HepG2 (cell line): ENCODE results near the gene GDF11. TPM values are rescaled to one million over a fixed set of nuclear protein-coding genes. Genes with fewer than 3 reads are reported as not detected.

Experiments used
- CSRNP1 ChIP-seq: sonication (generic); formaldehyde crosslinking; IDR thresholded peaks from 2 replicates; pipeline ENCODE4 v1.8.1; 2023; ENCODE audit warnings: mild to moderate bottlenecking, missing genetic modification reagents
- EED ChIP-seq: sonication (generic); formaldehyde crosslinking; IDR thresholded peaks from 2 replicates; pipeline ENCODE4 v1.5.0; 2020; ENCODE audit warnings: mild to moderate bottlenecking, missing genetic modification reagents
- EP300 ChIP-seq, 3 experiments: sonication (generic) in 1 of 3; formaldehyde crosslinking in 1 of 3; IDR thresholded peaks; 2 replicates each; pipeline versions ENCODE4 v1.5.1 to v1.6.1; 2011 to 2020; ENCODE audit warnings: low read depth in 2 of 3, low read length in 2 of 3, borderline replicate concordance in 1 of 3, improper control_type of control experiment in 1 of 3, mild to moderate bottlenecking in 1 of 3, missing genetic modification reagents in 1 of 3, moderate library complexity in 1 of 3
- EZH2 ChIP-seq: conservative IDR thresholded peaks from 2 replicates; pipeline ENCODE4 v1.6.1; 2012; ENCODE audit warnings: mild to moderate bottlenecking, low read depth, low read length, moderate library complexity
- FLYWCH1 ChIP-seq: sonication (generic); formaldehyde crosslinking; IDR thresholded peaks from 2 replicates; pipeline ENCODE4 v1.8.1; 2023; ENCODE audit warnings: mild to moderate bottlenecking, missing genetic modification reagents
- HES4 ChIP-seq: sonication (generic); formaldehyde crosslinking; IDR thresholded peaks from 2 replicates; pipeline ENCODE4 v1.9.0; 2021; ENCODE audit warnings: mild to moderate bottlenecking, missing genetic modification reagents, borderline replicate concordance
- HMG20B ChIP-seq: conservative IDR thresholded peaks from 2 replicates; pipeline ENCODE4 v1.6.1; 2016; ENCODE audit warnings: missing genetic modification reagents, missing compliant biosample characterization
- KDM5B ChIP-seq: sonication (generic); formaldehyde crosslinking; IDR thresholded peaks from 2 replicates; pipeline ENCODE4 v1.4.0; 2020; ENCODE audit warnings: missing genetic modification reagents, mild to moderate bottlenecking, borderline replicate concordance
- KLF12 ChIP-seq: sonication (generic); formaldehyde crosslinking; IDR thresholded peaks from 2 replicates; pipeline ENCODE4 v1.4.0; 2020; ENCODE audit warnings: missing genetic modification reagents, borderline replicate concordance
- PBX3 ChIP-seq: sonication (generic); formaldehyde crosslinking; IDR thresholded peaks from 2 replicates; pipeline ENCODE4 v1.8.1; 2023; ENCODE audit warnings: missing genetic modification reagents, inconsistent platforms, borderline replicate concordance
- PITX1 ChIP-seq: sonication (generic); formaldehyde crosslinking; IDR thresholded peaks from 2 replicates; pipeline ENCODE4 v1.5.1; 2020; ENCODE audit warnings: mild to moderate bottlenecking, missing genetic modification reagents
- POLR2G ChIP-seq: fragments of 200-400 bp; formaldehyde crosslinking; IDR thresholded peaks from 2 replicates; pipeline ENCODE4 v1.6.1; 2018; ENCODE audit warnings: mild to moderate bottlenecking, low read depth, low read length, moderate library complexity
- RCOR2 ChIP-seq: IDR thresholded peaks from 2 replicates; pipeline ENCODE4 v1.6.1; 2016; ENCODE audit warnings: missing biosample characterization, missing genetic modification reagents
- TGIF2 ChIP-seq: IDR thresholded peaks from 2 replicates; pipeline ENCODE4 v1.6.1; 2016; ENCODE audit warnings: control low read depth, missing compliant biosample characterization
- YEATS2 ChIP-seq: sonication (generic); formaldehyde crosslinking; IDR thresholded peaks from 2 replicates; pipeline ENCODE4 v1.4.0; 2020; ENCODE audit warnings: missing genetic modification reagents, borderline replicate concordance
- ZHX2 ChIP-seq, 2 experiments: sonication (generic) in 1 of 2; formaldehyde crosslinking in 1 of 2; IDR thresholded peaks; 2 replicates each; pipeline versions ENCODE4 v1.6.1 to v1.9.0; 2014 to 2022; ENCODE audit warnings: antibody characterized with exemption in 1 of 2, borderline replicate concordance in 1 of 2, inconsistent platforms in 1 of 2, low read depth in 1 of 2, missing genetic modification reagents in 1 of 2
- ZNF160 ChIP-seq: sonication (generic); formaldehyde crosslinking; IDR thresholded peaks from 2 replicates; pipeline ENCODE4 v1.8.0; 2022; ENCODE audit warnings: mild to moderate bottlenecking, inconsistent platforms, missing genetic modification reagents
- ZNF180 ChIP-seq: sonication (generic); formaldehyde crosslinking; IDR thresholded peaks from 2 replicates; pipeline ENCODE4 v1.4.0; 2020; ENCODE audit warnings: low read depth, missing genetic modification reagents, borderline replicate concordance
- ZNF510 ChIP-seq: sonication (generic); formaldehyde crosslinking; IDR thresholded peaks from 2 replicates; pipeline ENCODE4 v1.4.0; 2020; ENCODE audit warnings: low read depth, mild to moderate bottlenecking, missing genetic modification reagents
- ZNF768 ChIP-seq: sonication (generic); formaldehyde crosslinking; IDR thresholded peaks from 2 replicates; pipeline ENCODE4 v1.4.0; 2020; ENCODE audit warnings: missing genetic modification reagents
- polyA plus RNA-seq, 8 experiments: library from polyadenylated mRNA; depleted of rRNA in 3 of 8; stranded (reverse) in 7 of 8; unstranded in 1 of 8; fragments of >200 nt; fragmentation: Illumina TruSeq in 4 of 8; extraction: Trizol in 4 of 8; gene quantifications; 2 replicates each; pipeline versions ENCODE4 v1.2.1 to v1.2.3, GENCODE V29; 2011 to 2016; ENCODE audit warnings: low read depth in 4 of 8, missing spikeins in 1 of 8, mixed read lengths in 1 of 8; ENCODE audit not compliant: insufficient read depth in 1 of 8
- total RNA-seq, 5 experiments: library from RNA; depleted of rRNA; stranded (reverse); fragments of >200 nt; fragmentation: Illumina TruSeq; extraction: Trizol; gene quantifications; 2 replicates each; pipeline ENCODE4 v1.2.3, GENCODE V29; 2016; ENCODE audit warnings: low read depth in 1 of 5

The GDF11 gene
- total and polyA plus RNA-seq, 2 of the 13 experiments (the other 11 are each of a cell fraction or from before 2014, with no cell fraction given), result 0.63 to 1.5 TPM

- TF ChIP-seq PBX3 (CRISPR knock-in tag), result no peak
- TF ChIP-seq TGIF2 (CRISPR knock-in tag), result no peak
- no peak for TF ChIP-seq KLF12 (CRISPR knock-in tag)
- no peak for TF ChIP-seq ZNF510 (CRISPR knock-in tag)
- TF ChIP-seq YEATS2 (CRISPR knock-in tag), result peak; percentile 20; the same call in 1 of the 2 replicates
- TF ChIP-seq ZNF180 (CRISPR knock-in tag), result no peak
- TF ChIP-seq HES4 (CRISPR knock-in tag), result no peak
- TF ChIP-seq EP300 (IDR thresholded peaks at IDR 0.05; ENCODE audit: low read depth in 2 of 2, low read length in 2 of 2), result no peak; a peak in 1 of 4 replicates
- no peak for TF ChIP-seq EP300 (CRISPR knock-in tag; IDR thresholded peaks at IDR 0.05; ENCODE audit: borderline replicate concordance)
- TF ChIP-seq POLR2G, result no peak
- no peak for TF ChIP-seq HMG20B (CRISPR knock-in tag)
- TF ChIP-seq ZNF768 (CRISPR knock-in tag), result no peak
- TF ChIP-seq EED, result no peak
- TF ChIP-seq CSRNP1 (CRISPR knock-in tag), result no peak
- no peak for TF ChIP-seq ZHX2 (IDR thresholded peaks at IDR 0.05; ENCODE audit: low read depth)
- no peak for TF ChIP-seq ZHX2 (CRISPR knock-in tag; IDR thresholded peaks at IDR 0.05; ENCODE audit: borderline replicate concordance)
- TF ChIP-seq KDM5B (CRISPR knock-in tag), result no peak
- TF ChIP-seq PITX1 (CRISPR knock-in tag), result no peak
- no peak for TF ChIP-seq FLYWCH1
- no peak for TF ChIP-seq EZH2
- peak; percentile 49; the same call in 1 of the 2 replicates for TF ChIP-seq RCOR2 (CRISPR knock-in tag)
- no peak for TF ChIP-seq ZNF160 (CRISPR knock-in tag)
Observed at GRCh38 chr12:55736780-55737580, 5.9 kb upstream of the GDF11 start (continued).
